ENCODE results near the gene SLCO2A1.

Gene SLCO2A1

DNA sequence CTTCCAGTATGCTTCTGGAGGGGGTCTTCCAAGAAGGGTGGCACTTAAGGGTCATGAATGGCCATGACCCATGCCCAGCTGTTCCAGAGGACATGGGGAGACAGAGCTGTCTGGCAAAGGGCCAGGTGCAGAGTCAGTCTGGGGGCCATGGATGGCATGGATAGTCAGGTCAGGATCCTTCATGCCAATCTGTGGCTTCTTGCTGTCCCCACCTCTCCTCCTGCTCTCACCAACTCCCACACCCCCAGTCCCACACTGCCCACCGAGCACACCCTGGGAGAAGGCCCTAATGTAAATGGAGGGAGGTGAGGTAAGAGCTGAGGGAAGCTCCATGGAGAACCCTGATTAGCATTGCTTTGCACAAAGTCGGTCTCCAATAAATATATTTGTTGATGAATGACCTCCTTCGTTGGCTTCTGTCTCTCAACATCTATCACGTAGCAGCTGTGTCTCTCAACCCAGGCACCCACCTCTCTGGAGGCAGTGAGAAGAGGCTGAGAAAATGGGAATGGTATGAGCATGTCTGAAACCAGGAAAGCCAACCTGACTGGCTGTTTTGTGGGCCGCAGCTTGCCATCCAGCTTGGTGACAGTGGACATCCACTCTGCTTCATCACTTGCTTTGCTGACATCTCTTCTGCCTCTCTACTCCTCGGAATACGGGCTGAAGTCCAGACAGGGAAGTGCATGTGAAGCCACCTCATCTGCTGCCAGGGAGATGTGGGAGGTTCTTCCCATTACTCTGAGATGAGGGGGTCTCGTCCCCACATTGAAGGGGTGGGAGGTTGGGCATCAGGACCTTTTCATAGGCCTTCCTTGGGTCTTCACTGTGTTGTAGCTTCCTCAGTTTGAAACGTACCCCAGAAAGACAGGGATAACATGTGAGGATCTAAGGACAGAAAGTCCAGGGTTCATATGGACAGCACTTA is 96.4 kb downstream of the SLCO2A1 start:
- no peak for DNase-seq (ENCODE audit: low read depth in 2 of 2)

GRCh38 chr3:133932009-133932408 is 97.7 kb downstream of the SLCO2A1 start:
- no peak for DNase-seq (ENCODE audit: low read depth in 2 of 2)

DNA sequence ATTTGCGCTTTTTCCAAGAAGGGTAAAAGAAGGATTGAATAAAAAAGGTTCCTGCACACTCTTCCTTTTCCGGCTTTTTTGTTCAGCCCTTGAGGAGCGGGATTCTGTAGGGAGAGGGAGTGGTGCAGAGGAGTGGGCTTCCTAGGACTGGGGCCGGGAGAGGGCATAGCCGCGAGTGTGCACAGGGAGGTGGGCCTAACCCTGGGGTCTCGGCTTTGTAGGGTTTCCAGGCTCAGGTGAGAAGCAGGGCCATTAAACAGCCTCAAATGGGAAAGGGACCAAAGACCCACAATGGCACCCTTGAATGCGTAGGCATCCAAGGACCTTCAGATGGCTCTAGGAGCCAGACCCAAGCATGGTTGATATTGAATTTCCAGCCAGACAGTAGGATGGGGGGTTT is 98.6 kb downstream of the SLCO2A1 start:
- DNase-seq (ENCODE audit: low read depth in 2 of 2) = no peak

DNA sequence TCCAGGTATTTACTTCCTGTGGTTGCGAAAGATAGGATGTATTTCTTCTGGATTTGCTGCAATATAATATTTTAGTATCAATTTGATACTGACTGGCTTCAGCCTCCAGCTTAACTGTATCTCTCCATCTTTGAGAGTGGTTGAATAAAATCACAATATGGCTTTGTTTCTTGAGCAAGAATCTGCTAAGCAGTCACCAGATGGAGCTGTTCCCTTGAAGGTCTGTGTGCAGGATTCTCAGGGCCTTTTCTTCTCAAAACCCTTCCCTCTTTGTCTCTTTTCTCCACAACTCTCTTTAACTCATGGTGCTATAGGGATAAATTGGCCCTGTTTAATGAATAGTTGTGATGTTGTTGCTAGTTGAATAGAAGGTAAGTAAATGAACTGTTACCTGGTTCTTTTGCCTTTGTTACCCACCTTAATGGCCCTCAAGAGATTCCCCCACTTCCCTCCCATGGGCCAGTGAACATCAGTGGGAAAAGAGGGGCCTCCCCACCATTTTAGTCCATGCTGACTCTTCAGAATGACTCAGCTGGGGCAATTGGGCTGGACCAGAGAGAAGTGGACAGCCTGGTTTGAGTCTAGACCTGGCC is 99.3 kb downstream of the SLCO2A1 start:
- no peak for DNase-seq (ENCODE audit: low read depth in 2 of 2)

DNA sequence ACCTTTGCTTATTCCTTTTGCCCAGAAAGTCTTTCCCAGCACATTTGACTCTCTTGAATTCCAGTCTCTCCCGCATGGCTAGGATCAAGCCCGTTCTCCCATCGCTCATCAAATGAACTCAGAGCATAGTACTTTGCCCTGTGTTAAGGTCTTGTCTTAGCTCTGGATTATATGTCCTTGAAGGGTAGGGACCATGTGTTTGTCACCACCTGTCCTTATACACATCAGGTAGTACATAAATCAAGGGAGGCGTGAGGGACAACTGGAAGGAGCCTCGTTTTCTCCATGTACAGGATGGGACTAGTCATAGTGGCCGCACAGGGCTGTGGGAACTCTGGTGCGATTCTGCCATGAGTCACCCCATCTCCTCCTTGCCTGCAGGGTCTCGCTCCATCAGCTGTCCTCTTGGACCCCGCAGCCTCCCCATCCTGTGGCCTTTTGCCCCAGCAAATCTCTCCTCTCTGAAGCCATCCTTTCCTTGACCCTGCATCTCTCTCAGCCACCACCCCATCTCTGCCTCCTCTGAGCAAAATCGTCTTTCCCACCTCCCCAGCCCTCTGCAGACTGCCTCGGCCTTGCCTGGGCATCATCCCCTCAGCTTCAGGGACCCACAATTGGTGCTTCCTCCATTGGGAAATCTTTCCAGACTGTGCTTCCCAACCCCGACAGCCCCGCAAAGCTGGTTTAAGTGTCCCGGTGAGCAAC is 100.7 kb downstream of the SLCO2A1 start:
- DNase-seq (ENCODE audit: low read depth in 2 of 2) = no peak

- no peak for DNase-seq (ENCODE audit: low read depth in 2 of 2)
Observed at GRCh38 chr3:133928136-133928893, 101.4 kb downstream of the SLCO2A1 start.

GRCh38 chr3:133927540-133928066 is 102.1 kb downstream of the SLCO2A1 start:
- DNase-seq (ENCODE audit: low read depth in 2 of 2) = peak; percentile 25 to 56

DNA sequence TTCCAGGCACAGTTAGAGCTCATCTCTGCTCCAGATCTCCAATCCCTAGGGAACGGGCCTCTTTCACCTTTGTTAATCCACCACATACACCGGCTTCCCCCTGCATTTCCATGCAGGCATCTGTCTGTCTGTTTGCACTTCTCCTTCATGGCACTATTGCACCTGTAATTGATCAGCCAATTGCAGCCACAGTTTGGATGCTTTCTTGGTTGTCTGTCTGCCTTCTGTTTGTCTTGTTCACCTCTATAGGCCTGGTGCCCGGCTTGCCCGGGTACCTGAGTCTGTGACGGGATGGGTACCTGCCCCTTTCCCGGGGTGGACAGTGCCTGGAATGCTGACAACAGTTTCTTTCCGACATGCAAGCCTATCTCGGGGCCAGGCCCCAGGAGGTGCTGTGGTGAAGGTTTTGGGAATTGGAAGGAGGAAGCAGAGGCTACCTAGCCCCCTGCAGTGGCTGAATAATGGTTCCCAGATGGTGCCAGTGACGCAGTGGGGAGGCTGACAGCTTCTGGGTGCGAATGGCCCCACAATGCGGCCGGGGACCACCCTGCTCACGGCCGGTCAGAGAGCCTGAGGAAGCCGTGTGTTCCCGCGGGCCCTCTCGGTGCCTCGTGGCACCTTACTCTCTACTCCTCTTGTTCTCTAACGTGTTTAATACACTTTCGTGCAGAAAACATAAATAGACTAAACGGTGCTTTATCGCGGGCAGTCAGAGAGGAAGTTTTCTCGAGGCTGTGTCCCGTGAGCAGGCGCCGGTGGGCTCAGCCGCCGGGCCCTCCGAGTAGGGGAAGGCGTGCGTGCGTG is 102.8 kb downstream of the SLCO2A1 start:
- DNase-seq (ENCODE audit: low read depth in 2 of 2) = no peak

GRCh38 chr3:133925960-133926735 is 103.6 kb downstream of the SLCO2A1 start:
- DNase-seq (ENCODE audit: low read depth in 2 of 2) = no peak

GRCh38 chr3:133924041-133924440 is 105.7 kb downstream of the SLCO2A1 start:
- DNase-seq (ENCODE audit: low read depth in 2 of 2) = no peak

DNA sequence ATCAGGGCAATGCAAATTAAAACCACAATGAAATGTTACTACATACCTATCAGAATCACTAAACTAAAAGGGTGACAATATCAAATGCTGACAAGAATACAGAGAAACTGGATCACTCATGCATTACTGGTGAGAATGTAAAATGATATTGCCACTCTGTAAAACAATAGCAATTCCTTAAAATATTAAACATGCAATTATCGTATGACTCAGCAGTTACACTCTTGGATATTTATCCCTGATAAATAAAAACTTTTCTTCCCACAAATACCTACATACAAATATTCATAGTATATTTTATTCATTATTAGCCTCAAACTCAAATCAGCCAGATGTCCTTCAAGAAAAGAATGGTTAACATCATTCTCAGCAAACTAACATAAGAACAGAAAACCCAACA is 108.1 kb downstream of the SLCO2A1 start:
- no peak for DNase-seq (ENCODE audit: low read depth in 2 of 2)

GRCh38 chr3:133917144-133917543 is 112.6 kb downstream of the SLCO2A1 start:
- DNase-seq (ENCODE audit: low read depth in 2 of 2) = no peak

GRCh38 chr3:133915685-133916658 is 113.8 kb downstream of the SLCO2A1 start:
- no peak for DNase-seq (ENCODE audit: low read depth in 2 of 2)

GRCh38 chr3:133914839-133915600 is 114.7 kb downstream of the SLCO2A1 start:
- DNase-seq (ENCODE audit: low read depth in 2 of 2) = no peak

GRCh38 chr3:133910422-133910821 is 119.3 kb downstream of the SLCO2A1 start:
- DNase-seq (ENCODE audit: low read depth in 2 of 2) = no peak

DNA sequence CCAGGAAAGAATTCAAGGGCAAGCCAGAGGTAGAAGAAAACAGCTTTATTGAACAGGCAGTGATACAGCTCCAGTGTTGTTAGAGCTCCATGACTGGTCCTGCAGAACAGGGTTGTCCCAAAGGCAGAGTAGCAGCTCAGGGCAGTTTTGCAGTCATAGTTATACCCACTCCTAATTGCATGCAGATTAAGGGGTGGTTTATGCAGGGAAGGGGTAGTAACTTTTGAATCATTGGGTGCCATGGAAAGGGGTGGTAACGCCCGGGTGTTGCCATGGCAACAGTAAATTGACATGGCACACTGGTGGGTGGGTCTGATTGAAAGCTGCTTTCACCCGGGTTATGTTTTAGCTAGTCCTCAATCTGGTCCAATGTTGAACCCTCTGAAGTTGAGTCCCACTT is 124.3 kb downstream of the SLCO2A1 start:
- no peak for DNase-seq (ENCODE audit: low read depth in 2 of 2)

DNA sequence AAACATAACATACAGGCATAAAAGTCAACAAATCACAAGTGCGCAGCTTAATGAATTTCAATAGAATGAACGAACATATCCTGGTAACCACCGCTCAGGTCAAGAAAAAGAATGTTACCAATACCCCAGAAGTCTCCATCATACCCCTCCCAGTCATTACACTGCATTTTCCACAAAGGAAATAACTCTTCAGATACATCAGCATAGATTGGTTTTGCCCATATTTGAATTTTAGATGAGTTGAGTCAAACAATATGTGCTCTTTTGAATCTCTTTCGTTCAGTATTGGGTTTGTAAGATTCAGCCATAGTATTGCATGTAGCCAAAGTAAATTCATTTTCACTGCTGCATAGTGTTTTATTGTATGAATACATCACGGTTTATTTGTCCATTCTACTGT is 127.9 kb downstream of the SLCO2A1 start:
- no peak for DNase-seq (ENCODE audit: low read depth in 2 of 2)

DNA sequence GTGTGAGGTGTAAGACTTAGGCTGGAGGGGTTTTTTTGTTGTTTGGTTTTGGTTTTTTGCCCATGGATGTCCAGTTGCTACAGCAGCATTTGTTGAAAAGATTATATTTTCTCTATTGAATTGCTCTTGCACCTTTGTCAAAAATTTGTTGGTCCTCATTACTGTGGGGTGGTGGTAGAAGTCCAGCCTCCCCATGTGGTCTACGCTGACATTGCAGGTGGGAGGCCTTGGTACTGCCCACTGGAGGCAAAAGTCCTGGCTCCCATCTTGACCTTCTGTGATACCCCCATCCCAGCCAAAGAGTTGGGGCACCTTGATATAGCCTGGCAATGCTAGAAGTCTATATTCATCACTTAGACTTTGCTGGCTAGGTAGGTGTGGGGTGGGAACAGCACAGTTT is 128.6 kb downstream of the SLCO2A1 start:
- no peak for DNase-seq (ENCODE audit: low read depth in 2 of 2)
